Measurements from ENCODE around the gene ASMT. TPM values are rescaled to one million over a fixed set of nuclear protein-coding genes. Genes with fewer than 3 reads are reported as not detected.
"Not testable (repeated sequence)": the region's sequence is repeated elsewhere in the genome, so short reads cannot be mapped to it uniquely, and the experiment has no call there.

ASMT gene
- total RNA-seq, 1 donor from 2014 or later, result not detected

DNA sequence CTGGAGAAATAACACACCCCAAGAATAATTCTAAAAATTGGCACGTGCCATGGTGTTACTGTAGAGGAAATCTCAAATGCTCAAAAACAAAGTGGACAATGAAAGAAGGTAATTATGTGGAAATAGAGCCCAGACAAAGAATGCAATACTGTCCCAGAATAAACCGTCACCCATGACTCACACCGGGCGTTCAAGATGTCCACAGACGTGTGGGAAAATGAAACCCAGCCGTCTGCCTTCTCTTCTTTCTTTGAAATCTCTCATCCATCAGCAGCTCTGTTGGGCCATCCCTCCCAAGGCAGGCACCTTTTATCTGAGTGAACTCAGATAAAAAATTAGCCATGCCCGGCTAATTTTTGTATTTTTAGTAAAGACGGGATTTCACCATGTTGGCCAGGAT lies 70.0 kb downstream of the ASMT start:
- intact Hi-C loops (cut with DNase I); DNase-seq (ENCODE audit: low spot score): not testable (repeated sequence)

DNA sequence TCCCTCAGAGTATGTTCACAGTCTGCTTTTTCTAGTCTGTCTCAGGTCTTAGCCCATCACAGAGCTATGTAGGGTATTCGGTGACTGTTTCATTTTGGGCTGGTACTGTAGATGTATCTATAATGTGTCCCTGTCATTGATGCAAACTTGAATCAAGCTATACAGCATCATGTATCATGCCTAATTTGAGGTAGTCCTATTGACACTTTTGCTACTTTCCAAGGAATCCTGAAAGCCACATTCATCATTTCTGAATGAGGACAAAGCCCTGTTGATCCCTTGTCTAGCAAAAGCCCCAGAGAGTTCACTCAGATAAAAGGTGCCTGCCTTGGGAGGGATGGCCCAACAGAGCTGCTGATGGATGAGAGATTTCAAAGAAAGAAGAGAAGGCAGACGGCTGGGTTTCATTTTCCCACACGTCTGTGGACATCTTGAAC lies 70.6 kb downstream of the ASMT start:
- DNase-seq (ENCODE audit: low spot score); intact Hi-C loops (cut with DNase I): not testable (repeated sequence)

DNA sequence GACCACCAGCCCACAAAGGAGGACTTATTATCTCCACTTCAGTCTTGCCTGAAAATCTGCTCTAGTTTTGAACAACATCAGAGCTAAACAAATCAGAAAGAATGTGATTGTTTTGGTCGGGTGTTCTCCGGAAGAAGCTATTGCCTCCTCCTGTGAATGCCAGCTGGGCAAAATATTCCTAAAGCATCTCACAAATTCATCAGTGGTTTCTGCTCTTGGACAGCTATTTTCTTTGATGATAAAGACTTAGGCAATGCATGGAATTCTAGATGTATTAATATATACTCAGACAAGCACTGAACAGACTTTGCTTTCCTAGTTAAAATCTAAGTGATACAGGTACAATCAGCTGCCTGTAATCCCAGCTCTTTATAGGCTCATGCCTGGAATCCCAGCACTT lies 71.8 kb downstream of the ASMT start:
- intact Hi-C loops (cut with DNase I), result no loop called here
- no peak for DNase-seq (ENCODE audit: low spot score)

Other genes starting within 250 kb of the ASMT start
- gene SLC25A6, start 222.9 kb upstream of the ASMT start, total RNA-seq, result 147 TPM
- gene ASMTL, start 162.2 kb upstream of the ASMT start, total RNA-seq, result 26.8 TPM
- gene P2RY8, start 77.9 kb upstream of the ASMT start, total RNA-seq, result 1.5 TPM
- 19.9 TPM for gene AKAP17A, start 23.5 kb upstream of the ASMT start, total RNA-seq

Data from cardiac septum (tissue), 1 donor.